SKM-1 treated with dmso at 0.1 percent for 144 hours (cell line): ENCODE measurements around the gene DIP2C.

Source experiments
- DNase-seq: peaks from one replicate; lab custom pipeline; 2025; ENCODE audit not compliant: unreplicated experiment; lab: John Stamatoyannopoulos, UW

Gene DIP2C

DNA sequence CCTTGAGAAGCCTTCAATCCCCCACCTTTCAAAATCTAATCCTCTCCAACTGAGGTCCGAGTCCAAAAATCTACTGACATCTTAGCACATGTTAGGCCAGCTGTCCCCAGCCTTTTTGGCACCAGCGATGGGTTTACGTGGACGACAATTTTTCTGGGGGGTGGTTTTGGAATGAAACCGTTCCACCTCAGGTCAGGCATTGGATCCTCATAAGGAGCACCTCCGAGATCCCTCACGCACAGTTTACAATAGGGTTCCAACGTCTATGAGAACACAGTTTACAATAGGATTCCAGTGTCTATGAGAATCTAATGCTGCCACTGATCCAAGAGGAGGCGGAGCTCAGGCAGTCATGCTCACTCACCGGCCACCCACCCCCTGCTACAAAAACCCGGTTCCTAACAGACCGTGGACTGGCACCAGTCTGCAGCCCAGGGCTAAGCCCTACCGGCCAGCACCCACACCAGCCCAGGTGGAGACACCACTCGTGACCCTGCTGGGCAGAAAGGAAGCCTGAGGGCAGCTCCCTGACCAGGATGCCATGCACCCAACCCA is 107.6 kb downstream of the DIP2C start:
- DNase-seq = no peak

DNA sequence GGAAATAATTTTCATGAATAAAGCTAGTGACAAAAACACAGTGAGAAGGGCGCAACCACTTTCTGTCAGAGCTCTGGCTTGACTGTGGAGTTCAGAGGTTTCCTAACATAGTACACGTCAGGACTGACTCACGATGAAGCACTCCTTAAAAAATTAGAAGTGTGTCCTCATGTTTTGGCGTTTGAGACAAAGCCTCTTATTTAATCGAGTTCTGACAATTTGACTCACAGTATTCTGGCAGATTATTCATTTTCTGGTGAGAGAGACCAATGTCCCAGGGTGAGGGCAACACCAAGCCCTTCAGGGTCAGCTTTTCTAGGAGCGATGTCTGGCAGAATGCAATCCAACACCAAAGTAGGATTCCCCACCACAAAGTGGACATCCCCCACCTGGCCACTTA is 108.7 kb downstream of the DIP2C start:
- no peak for DNase-seq

- no peak for DNase-seq
These were observed 113.4 kb downstream of the DIP2C start for GRCh38 chr10:576130-576465.

GRCh38 chr10:575402-576129 is 113.9 kb downstream of the DIP2C start:
- DNase-seq = no peak

- DNase-seq = no peak
These were observed 116.8 kb downstream of the DIP2C start for GRCh38 chr10:572696-573095.

- DNase-seq = no peak
These were observed 117.6 kb downstream of the DIP2C start for GRCh38 chr10:571688-572451.

GRCh38 chr10:571166-571565 is 118.3 kb downstream of the DIP2C start:
- DNase-seq = no peak

GRCh38 chr10:570628-571163 is 118.8 kb downstream of the DIP2C start:
- no peak for DNase-seq

GRCh38 chr10:569961-570627 is 119.4 kb downstream of the DIP2C start:
- no peak for DNase-seq

DNA sequence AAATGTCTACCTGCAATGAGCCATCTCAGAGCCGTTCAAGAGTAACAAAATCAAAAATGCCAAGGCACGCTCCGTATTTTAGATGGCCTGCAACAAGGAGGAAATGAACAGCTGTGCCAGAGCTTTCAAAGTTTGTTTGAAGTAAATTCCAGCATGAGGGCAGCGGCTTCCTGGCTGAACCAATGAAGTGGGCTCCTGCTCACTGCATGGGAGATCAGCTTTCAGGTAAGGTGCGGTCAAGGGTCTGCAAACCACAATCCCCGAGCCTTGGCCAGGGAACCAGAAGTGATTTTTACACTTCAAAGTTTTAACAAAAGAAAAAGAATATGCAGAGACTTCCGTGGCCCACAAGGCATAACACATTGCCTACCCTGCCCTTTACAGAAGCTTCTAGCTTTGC is 120.6 kb downstream of the DIP2C start:
- DNase-seq = no peak

- DNase-seq = no peak
These were observed 121.6 kb downstream of the DIP2C start for GRCh38 chr10:567869-568268.

- DNase-seq = no peak
These were observed 123.1 kb downstream of the DIP2C start for GRCh38 chr10:566241-566885.

DNA sequence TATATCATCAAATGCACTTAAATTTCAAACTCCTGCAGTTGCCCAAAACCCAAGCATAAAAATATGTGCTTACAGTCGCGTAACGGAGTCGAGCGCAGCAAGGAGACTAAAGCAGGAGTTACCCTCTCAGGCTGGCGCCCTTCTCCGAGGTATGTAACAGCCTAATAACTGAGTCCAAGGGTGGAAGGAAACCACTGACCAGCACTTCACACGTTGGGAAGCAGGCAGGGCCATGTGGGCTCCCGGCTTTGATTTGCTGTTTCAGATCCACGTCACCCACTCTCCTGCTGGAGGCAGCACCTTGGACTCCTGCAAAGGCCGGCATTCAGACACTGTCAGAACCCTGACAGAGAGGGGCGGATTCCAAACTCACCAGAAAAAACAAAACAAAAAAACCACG is 123.8 kb downstream of the DIP2C start:
- no peak for DNase-seq

- DNase-seq = no peak
These were observed 124.3 kb downstream of the DIP2C start for GRCh38 chr10:565146-565545.

- no peak for DNase-seq
These were observed 125.6 kb downstream of the DIP2C start for GRCh38 chr10:563827-564226.

GRCh38 chr10:562142-562541 is 127.3 kb downstream of the DIP2C start:
- DNase-seq = no peak

DNA sequence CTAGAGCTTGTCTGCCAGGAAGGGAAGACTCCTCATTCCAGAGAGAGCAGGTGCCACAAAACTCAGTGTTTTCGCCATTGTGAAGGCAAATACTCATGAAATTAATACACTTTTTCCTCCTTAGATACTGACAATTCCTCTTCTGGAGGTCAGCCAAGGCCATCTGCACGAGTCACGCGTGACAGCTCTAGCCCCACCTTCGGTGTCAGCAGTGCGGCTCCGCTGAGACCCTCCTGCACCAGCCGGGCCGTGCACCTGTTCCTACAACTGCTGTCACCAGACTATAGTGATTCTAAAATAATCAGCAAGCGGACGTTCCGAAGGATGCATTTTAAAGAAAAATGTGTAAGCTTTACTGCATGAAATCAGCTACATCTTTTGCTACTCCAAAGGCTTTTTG is 127.7 kb downstream of the DIP2C start:
- no peak for DNase-seq

GRCh38 chr10:560314-560992 is 129.0 kb downstream of the DIP2C start:
- no peak for DNase-seq

GRCh38 chr10:559767-560047 is 129.8 kb downstream of the DIP2C start:
- DNase-seq = no peak

- no peak for DNase-seq
These were observed 130.3 kb downstream of the DIP2C start for GRCh38 chr10:558891-559766.
